DOHH2 (cell line): ENCODE data around the gene CRELD1.

ENCODE experiments used
- CTCF ChIP-seq: fragments of 200-600 bp; sonication (generic); IDR thresholded peaks from one replicate; pipeline ENCODE4 v1.5.1; 2014; ENCODE audit warnings: antibody characterized with exemption, mild to moderate bottlenecking, low read depth, low read length; ENCODE audit not compliant: poor library complexity, severe bottlenecking
- EZH2phosphoT487 ChIP-seq: fragments of 200-600 bp; sonication (generic); IDR thresholded peaks from 2 replicates; pipeline ENCODE4 v1.6.1; 2017; ENCODE audit warnings: borderline replicate concordance, mild to moderate bottlenecking, antibody characterized with exemption, low read length, moderate library complexity, mixed read lengths

GRCh38 chr3:9903238-9903624 is 30.4 kb upstream of the CRELD1 start:
- TF ChIP-seq CTCF = no peak
- no peak for TF ChIP-seq EZH2phosphoT487
